GM10266 (cell line): ENCODE measurements around the gene MAML2.

Experiments used
- DNase-seq: peaks from one replicate; pipeline ENCODE4 v3.0.0; 2012; ENCODE audit errors: extremely low spot score
- CTCF ChIP-seq: IDR thresholded peaks from 2 replicates; pipeline ENCODE4 v1.5.1; 2012; ENCODE audit warnings: mild to moderate bottlenecking, low read depth; ENCODE audit not compliant: control insufficient read depth, insufficient read depth; ENCODE audit errors: missing control alignments

Gene MAML2

GRCh38 chr11:95975343-95975742 is 367.7 kb downstream of the MAML2 start:
- no peak for TF ChIP-seq CTCF
- DNase-seq, result no peak

GRCh38 chr11:95972060-95972459 is 370.9 kb downstream of the MAML2 start:
- no peak for TF ChIP-seq CTCF
- no peak for DNase-seq

GRCh38 chr11:95968585-95968984 is 374.4 kb downstream of the MAML2 start:
- TF ChIP-seq CTCF, result no peak
- DNase-seq, result no peak

GRCh38 chr11:95964281-95964680 is 378.7 kb downstream of the MAML2 start:
- DNase-seq, result no peak

GRCh38 chr11:95961758-95962157 is 381.2 kb downstream of the MAML2 start:
- no peak for TF ChIP-seq CTCF
- DNase-seq, result no peak

More at GRCh38 chr11:95964281-95964680, 378.7 kb downstream of the MAML2 start:
- TF ChIP-seq CTCF, result no peak

GRCh38 chr11:95950905-95951304 is 392.1 kb downstream of the MAML2 start:
- no peak for DNase-seq
- no peak for TF ChIP-seq CTCF

GRCh38 chr11:95948637-95949036 is 394.4 kb downstream of the MAML2 start:
- no peak for TF ChIP-seq CTCF
- DNase-seq, result no peak

GRCh38 chr11:95944623-95945022 is 398.4 kb downstream of the MAML2 start:
- TF ChIP-seq CTCF, result no peak
- no peak for DNase-seq
